GM21367 (cell line): ENCODE data around the gene MYOM1.
"Not testable (repeated sequence)": the region's sequence is repeated elsewhere in the genome, so short reads cannot be mapped to it uniquely, and the experiment has no call there.

Experiments
- ATAC-seq: cut with Tn5 transposase; IDR thresholded peaks from one replicate; pipeline ENCODE4 v1.9.1; 2021; ENCODE audit not compliant: unreplicated experiment

MYOM1 gene

DNA sequence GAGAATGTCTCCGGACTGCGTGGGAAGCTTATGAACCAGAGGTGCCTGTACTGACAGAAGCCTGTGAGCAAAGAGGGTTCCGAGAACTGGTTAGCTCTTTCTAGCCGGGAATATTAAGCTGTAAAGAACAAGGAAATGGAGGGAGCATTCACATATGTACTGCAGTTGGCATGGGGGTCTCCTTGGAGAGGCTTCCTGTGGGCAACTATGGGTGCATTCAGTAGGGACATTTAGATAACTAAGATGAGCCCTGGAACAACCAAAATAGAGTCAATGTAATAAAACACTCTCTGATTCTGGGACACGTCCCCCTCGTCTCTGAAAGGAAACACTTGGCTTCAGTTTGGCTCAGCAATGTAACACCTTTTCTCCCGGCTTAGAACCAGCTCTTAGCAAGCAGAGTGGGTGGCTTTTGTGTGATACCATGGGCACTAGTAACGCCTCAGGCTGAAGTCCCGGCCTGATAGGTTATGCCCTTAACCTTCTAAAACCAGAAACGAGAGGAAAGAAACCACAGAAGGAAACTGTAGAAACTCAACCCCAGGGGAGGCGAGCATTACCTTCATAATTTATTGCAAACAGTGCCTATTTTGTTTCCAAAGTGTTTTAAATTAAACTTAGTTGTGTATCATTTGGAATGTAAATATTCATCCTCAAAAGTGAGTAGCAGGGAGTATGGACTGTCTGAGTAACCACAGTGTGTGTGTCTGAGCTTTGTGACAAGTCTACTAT is 158.0 kb downstream of the MYOM1 start:
- no peak for ATAC-seq

DNA sequence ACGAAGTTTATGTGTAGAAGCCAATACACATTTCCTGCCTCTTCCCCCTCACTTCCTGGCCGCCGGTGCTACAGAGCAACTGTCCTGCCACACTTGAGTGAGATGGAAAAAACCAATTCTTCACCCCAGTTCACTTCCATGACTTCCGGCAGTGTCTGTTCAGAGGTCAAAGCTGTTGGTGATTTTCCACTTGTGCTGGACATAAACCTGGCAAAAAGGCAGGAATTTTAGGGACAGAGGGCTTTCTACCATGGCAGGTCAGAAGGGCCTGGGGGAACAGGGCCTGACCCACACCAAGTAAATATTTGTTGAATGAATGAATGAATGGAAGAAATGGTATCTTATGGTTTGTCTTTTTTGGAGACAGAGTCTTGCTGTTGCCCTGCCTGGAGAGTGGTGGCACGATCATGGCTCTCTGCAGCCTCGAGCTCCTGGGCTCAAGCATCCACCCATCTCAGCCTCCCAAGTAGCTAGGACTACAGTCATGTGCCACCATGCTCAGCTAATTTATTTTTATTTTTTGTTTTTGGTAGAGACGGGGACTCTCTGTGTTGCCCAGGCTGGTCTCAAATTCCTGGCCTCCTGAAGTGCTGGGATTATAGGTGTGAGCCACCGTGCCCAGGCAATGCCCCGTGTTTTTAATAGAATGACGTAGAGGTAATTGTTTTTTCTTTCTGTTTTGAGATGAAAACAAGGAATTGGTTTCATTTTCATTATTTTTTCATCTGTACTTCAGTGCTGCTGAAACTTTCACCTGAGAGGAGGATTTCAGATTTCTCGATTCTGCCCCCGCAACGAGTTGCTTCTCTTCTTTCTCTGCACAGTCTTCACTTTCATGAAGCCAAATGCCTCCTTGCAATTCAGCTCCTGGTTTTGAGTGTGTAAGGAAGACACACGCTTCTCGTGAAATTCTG is 158.8 kb downstream of the MYOM1 start:
- ATAC-seq = no peak

DNA sequence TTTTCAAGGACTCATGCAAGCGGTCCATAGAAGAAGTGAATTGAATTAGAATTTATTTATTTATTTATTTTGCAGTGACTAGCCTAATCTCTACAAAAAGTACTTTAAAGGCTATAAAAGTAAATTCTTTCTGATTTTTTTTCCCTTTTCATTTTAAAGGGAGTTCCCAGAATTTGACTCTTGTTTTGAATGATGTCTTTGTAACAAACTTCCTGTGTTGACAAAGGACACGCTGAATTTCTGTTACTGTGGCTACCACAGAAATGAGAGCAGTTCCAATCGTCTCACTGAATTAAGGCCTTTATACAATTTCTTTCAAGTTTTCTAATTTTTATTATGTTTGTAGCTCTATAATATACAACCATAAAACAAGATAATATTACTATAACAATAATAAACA is 160.5 kb downstream of the MYOM1 start:
- no peak for ATAC-seq

DNA sequence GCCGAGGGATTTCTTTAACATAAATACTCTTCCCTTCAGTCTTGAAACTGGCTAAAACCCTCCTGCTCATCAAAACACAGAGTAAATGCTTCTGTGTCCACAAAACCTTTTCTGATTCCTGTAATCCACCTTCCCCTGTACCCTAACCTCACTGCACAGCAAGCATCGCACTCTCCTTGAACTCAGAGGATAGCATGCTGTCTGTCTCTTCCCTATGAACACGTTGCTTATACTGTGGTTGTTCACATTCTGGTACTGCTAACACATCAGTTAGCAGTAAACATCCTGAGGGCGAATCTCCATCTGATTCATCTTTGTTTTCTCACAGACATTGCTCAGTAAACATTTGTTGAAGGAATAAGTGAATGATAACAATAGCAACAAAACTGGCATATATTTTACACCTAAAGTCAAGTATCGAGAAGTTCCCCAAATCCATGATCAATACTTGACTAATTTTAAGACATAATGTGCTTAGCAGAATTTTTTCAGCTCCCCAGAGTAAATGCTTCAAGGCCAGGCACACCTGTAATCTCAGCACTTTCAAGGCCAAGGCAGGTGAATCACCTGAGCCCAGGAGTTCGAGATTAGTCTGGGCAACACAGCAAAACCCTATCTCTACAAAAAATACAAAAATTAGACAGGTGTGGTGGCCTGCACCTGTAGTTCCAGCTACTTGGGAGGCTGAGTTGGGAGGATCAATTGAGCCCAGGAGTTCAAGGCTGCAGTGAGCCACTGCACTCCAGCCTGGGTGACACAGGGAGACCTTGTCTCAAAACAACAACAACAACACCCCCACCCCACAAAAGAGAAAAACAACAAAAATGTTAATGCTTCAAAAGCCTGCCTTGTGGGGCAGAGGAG is 161.2 kb downstream of the MYOM1 start:
- ATAC-seq = no peak

DNA sequence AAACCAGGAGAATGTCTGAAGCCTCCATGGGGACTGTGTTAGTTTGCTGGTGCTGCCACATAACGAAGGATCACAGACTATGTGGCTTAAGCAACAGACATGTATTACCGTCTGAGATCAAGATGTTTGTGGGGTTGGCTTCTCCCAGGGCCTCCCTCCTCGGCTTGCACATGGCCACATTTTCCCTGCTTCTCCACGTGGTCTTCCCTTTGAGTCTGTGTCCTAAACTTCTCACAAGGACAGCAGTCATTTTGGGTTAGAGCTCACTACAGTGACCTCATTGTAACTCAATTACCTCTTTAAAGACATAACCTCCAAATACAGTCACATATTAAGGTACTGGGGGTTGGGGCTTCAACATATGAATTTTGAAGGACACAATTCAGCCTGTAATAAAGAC is 162.2 kb downstream of the MYOM1 start:
- no peak for ATAC-seq

DNA sequence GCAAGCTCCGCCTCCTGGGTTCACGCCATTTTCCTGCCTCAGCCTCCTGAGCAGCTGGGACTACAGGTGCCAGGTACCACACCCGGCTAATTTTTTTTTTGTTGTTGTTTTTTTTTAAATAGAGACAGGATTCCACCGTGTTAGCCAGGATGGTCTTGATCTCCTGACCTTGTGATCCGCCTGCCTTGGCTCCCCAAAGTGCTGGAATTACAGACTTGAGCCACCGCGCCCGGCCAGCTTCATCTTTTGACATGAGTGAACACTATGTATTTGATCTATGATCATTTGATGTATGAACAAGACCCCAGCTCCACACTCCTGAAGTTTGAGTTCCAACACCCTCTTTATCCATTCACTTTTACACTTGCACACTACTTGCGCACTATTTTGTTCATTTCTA is 163.5 kb downstream of the MYOM1 start:
- no peak for ATAC-seq

DNA sequence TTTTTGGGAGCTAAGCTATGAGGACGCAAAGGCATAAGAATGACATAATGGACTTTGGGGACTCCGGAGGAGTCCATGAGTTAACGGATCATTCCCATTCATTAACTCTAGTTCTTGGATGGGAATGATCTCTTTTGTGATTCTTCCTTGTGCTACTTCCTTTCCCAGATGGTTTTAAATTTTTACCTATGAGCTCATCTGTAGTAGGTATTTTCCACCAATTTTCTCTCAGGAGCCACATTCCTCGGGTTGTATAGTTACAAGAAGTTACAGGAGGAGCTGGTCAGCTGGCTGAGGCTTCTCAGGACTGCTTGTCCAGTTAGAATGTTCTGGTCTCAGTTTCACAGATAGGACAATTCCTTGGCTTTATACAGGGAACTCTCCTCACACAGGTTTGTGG is 164.0 kb downstream of the MYOM1 start:
- ATAC-seq = no peak

DNA sequence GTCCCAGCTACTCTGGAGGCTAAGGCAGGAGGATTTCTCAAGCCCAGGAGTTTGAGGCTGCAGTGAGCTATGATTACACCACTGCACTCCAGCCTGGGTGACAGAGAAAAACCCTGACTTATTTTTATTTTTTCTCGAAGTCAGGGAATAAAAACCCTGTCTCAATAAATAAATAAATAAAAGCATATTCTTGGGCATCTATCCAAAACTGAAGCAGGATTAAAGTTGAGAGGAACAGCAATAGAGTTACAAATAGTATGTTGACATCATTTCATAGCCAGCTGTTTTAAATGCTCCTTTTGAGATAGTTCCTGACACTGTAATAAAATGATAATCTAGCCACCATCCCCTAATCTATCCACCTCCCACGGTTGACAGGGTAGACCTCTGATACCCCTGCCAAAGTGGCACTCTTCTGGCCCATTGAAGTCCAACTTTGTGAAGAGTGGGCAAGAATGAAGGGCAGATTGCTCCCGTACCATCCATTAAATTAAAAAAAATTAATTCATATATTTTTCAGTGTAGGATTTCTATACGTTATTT is 164.5 kb downstream of the MYOM1 start:
- ATAC-seq = no peak

DNA sequence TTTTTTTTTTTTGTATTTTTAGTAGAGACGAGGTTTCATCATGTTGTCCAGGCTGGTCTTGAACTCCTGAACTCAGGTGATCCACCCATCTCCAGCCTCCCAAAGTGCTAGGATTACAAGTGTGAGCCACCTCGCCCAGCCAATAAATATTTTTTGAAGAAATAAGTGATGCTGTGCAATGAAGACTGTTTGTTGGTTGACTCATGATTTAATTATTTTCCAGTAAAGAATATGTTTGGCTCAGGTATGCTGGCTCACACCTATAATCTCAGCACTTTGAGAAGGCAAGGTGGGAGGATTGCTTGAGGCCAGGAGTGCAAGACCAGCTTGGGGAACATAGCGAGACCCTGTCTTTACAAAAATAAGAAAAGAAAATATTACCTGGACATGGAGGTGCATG is 165.0 kb downstream of the MYOM1 start:
- ATAC-seq = no peak

DNA sequence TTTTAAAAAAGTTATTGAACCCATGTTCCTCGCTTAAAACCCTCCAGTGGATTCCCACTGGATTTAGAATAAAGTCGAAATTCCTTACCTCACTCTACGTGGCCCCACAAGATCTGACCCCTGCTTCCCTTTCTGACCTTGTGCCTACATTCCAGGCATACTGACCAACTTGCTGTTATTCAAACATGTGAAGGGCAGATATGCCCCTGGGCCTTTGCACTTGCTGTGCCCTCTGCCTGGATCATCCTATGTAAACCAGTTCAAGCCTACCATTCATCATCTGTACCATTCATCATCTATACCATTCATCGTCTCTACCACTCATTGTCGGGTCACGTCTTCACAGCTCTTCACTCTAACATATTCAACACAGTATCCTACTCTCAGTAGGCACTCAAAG is 165.6 kb downstream of the MYOM1 start:
- no peak for ATAC-seq

DNA sequence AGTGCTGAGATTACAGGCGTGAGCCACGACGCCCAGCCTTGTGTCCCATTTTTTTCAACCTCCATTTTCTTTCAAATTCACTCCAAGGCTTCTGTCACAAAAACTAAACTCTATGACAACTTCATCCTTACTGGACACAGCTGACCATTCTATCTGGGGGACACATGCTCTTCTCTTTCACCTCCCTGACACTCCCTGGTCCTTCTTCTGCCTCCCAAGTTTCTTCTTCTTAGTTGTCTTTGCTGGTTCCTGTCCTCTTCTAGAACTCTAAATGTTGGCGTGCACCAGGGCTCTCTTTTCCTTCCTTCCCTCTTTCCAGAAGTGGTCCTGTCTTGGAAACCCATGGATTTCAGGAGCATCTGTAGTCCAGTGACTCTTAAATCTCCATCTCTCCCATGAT is 166.7 kb downstream of the MYOM1 start:
- no peak for ATAC-seq

DNA sequence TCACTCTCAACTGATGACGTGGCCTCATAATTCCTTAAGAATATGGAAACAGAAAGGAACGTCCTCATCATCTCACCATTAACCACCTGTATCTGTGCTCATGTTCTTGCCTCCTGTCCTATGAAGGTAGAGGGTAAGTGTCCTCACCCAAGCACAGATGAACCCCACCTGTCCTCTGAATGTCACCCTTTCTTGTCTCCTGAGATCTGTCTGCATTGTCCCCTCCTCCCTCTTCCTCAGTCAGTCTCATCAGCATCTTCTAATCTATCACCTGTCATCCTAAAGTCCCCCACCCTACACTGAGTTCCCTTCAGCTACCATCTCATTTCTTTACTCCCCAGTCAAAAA is 167.4 kb downstream of the MYOM1 start:
- no peak for ATAC-seq

DNA sequence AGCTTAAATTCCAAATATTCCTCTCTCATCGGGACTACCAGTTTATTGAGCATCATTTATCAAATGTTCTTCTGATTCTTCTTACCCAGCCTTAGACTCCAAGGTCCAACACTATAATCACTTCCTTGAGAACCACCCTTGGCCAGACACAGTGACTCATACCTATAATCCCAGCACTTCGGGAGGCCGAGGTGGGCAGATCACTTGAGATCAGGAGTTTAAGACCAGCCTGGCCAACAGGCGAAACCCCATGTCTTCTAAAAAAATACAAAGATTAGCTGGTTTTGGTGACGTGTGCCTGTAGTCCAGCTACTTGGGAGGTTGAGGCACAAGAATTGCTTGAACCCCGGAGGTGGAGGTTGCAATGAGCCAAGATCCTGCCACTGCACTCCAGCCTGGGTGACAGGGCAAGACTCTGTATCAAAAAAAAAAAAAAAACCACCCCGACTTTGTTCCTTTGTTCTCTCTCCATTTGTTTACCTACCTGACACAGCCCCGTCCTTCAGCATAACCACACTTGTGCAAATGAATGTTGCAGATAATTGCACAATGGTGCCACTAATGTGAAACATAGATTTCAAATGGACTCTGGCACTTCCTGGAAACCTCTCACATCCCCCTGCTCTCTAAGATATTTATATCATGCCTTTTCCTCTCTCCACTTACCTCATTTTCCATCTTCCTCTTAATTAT is 167.9 kb downstream of the MYOM1 start:
- no peak for ATAC-seq

DNA sequence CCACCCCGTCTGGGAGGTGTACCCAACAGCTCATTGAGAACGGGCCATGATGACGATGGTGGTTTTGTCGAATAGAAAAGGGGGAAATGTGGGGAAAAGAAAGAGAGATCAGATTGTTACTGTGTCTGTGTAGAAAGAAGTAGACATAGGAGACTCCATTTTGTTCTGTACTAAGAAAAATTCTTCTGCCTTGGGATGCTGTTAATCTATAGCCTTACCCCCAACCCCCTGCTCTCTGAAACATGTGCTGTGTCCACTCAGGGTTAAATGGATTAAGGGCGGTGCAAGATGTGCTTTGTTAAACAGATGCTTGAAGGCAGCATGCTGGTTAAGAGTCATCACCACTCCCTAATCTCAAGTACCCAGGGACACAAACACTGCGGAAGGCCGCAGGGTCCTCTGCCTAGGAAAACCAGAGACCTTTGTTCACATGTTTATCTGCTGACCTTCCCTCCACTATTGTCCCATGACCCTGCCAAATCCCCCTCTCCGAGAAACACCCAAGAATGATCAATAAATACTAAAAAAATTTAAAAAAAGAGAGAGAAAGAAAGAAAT is 169.8 kb downstream of the MYOM1 start:
- ATAC-seq = not testable (repeated sequence)

DNA sequence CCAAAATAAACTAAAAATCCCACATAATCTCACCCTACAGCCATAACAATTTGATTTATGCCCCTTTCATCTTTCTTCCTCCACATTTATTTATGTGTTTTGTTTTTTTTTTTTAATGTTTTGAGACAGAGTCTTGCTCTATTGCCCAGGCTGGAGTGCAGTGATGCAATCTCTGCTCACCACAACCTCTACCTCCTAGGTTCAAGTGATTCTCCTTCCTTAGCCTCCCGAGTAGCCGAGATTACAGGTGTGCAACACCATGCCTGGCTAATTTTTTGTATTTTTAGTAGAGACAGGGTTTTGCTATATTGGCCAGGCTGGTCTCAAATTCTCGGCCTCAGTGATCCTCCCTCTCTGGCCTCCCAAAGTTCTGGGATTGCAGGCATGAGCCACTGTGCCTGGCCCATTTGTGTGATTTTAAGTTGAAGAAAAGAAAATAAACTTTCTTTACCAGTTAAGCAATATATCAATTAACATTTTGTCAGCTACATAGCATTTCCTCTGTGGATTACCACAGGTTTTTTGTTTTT is 170.9 kb downstream of the MYOM1 start:
- ATAC-seq = no peak

DNA sequence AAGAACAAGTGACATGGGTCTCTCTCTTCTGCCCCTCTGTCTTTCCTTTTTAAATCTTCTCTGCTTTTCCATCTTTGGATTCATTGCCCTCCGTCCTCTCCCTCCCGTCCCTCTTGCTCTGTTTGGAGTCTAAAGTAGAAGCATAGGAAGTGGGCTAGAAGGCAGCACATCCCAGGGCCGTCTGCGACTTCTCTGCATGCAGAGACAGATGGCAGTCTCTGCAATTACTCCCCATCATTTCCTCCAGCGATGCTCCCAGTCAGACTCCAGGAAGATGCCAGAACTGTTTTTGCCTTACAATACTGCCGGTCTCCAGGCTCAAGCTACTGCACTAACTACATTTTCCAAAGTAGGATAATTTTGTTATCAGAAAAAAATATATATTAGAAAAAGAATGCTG is 171.6 kb downstream of the MYOM1 start:
- ATAC-seq = no peak

DNA sequence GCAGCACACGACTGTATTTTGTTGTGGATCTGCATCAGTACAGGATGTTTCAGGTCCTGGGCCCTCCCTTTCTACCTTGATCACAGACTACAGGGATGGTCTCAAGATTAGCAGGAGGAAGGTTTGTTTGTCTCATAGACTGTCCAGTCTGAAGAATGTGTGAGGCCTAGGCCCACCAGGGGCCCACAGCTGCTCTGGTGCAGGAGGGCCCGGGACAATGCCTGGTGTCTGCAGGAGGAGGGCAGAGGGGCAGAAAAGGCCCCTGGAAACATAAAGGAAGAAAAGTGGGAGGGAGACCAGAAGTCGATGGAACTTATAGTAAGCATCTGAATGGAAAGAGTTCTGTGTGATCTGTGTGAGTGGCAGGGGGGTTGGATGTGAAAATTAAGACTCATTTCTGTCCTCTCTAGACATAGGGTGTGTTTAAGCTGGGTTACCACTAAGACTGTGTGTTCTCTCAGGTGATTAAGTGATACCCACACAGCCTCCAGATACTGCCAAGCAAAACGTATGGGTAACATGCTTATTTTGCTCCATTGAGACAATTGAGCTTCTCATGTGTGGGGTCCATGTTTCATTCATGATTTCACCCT is 173.5 kb downstream of the MYOM1 start:
- ATAC-seq = no peak

DNA sequence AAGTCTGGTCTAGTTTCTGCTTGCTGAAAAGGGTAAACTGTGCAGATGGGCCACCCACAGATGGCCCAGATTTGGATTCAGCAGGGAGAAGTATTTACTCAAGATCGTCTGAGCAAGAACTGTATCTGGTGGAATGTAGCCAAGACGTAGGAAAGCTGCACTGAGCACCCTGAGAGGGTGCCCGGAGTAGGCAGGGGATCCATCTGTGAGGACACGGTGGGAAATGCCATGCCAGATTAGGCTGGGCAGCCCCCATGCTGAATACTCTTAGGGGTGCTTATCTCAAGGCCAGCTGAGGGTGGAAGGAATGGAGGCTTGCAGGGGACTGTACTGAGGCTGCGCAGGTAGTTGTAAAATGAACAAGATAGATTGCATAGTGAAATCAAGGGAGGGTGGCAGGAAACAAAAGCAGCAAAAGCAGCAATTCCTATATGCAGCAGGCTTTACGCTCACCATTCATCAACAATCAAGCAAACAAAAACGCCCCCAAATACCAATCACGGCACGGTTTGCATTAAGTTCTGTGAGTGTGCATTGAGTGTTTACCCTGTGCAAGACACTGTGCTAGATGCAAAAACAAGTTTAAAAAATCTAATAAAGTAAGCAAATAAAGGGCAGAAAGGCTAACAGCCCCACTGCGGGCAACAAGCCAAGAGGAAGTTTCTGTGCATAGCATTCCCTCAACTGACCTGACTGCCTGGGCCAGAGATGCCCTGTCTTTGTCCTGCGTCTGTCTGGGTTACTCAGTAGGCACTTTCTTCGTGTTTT is 174.7 kb downstream of the MYOM1 start:
- no peak for ATAC-seq

DNA sequence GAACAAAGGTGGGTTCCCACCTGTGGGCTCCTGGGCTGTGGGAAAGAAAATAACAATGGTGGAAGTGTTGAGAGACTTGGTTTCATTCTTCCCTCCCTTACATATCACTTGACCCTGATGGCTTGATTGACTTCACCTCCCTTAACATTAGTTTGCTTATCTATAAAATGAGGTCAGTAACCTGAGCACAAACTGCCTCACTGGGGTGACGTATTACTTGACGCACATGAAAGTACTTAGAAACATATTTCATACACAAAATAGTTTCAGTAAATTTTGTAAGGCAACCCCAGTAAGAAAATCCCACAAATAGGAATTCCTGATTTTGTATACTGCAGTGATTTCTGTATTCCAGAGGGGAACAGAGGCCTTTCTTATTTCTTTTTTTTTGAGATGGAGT is 177.4 kb downstream of the MYOM1 start:
- ATAC-seq = no peak
